GM12872 (cell line): ENCODE measurements around the gene EYS.

Source experiments
- TF ChIP-seq, protein P1 (sequence below): IDR thresholded peaks from 3 replicates; pipeline ENCODE4 v1.5.1; 2011; ENCODE audit warnings: low read depth, mild to moderate bottlenecking, low read length, moderate library complexity; ENCODE audit not compliant: insufficient read depth

Gene EYS

DNA sequence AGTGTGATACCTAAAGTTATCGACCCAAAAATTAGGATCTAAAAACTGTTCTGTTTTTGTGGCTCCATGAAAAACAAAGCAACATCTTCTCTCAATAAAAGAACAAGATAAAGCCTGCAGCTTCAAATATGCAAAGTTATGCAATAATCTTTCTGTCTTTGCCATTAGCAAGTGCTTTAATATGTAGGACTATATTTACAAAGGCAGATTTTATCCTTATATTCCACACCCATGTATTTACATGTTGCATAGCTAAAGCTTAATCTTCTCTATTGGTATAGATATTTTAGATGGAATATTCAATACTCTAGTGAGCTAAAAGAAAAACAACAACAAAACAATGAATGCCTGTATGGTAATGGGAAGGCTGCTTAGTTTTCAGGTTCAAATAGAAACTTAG is 1443.2 kb downstream of the EYS start:
- TF ChIP-seq, protein P1, sequence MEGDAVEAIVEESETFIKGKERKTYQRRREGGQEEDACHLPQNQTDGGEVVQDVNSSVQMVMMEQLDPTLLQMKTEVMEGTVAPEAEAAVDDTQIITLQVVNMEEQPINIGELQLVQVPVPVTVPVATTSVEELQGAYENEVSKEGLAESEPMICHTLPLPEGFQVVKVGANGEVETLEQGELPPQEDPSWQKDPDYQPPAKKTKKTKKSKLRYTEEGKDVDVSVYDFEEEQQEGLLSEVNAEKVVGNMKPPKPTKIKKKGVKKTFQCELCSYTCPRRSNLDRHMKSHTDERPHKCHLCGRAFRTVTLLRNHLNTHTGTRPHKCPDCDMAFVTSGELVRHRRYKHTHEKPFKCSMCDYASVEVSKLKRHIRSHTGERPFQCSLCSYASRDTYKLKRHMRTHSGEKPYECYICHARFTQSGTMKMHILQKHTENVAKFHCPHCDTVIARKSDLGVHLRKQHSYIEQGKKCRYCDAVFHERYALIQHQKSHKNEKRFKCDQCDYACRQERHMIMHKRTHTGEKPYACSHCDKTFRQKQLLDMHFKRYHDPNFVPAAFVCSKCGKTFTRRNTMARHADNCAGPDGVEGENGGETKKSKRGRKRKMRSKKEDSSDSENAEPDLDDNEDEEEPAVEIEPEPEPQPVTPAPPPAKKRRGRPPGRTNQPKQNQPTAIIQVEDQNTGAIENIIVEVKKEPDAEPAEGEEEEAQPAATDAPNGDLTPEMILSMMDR = no peak

DNA sequence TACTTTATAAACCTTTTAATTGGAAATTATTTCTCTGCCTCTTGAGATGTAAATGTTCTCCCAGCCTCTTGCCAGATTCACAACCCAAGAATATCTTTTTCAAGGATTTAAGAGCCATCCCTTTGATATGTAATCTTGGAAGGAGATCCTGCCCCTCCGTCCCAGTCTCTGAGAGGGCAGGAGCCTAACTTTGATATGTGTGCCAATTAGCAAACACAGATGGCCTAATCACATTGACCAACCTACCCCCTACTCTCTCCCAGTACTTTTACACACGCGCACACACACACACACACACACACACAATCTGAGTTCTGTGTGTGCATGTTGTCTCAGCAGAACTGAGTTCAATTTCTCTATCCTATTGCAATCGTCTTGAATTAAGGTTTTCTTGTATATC is 1447.7 kb downstream of the EYS start:
- TF ChIP-seq, protein P1 = no peak

DNA sequence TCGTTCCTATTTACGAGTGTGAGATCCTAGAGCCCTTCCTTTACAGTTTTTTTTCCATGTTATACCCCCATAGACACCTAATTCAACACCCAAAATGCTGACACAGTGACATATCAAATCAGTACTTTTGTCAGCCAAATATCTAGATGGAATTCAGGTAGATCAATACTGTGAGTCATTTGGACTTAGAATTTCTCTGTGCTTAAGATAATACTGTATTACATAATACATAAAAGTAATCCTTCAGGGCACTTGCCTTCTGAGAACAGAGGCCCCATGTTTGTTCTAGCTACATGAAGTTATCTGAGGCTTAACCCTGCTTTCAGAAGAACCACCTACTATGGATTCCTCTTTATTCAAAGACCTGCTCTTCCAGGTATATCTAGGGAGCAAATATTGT is 1448.3 kb downstream of the EYS start:
- TF ChIP-seq, protein P1 = no peak

DNA sequence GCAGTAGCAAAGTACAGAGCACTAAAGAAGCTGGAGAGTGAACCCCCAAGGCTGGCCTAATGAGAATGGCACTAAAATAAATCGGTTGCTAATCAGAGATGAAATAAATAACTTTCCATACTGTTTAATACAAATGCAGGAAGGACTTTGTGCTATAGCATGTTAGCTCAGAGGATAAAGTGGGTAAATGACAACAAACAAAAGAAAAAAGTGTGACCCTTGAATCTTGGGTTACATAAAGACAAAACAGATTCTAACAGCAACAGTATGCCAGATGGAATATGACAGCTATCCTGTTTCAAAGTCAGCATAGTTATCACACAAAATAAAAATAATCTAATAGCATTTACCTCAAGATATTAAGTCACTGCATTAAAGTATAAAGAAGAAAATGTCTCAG is 1448.7 kb downstream of the EYS start:
- TF ChIP-seq, protein P1 = no peak

DNA sequence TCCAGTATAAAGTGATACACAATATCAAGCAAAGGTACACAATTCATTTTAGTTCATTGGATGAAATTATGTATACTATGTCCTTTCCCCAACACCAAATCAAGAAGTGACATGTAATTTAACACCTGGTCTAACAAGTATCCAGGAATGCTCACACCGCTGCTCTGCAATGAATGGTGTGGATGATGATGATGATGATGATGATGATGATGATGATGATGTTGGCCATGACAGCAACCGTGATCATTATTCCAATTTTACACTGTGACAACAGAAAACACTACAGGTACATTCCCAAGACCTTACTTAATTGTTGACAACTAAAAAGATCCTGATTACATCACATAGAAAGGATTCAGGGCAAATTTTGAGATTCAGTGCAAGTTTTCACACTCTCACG is 1449.4 kb downstream of the EYS start:
- TF ChIP-seq, protein P1 = no peak

DNA sequence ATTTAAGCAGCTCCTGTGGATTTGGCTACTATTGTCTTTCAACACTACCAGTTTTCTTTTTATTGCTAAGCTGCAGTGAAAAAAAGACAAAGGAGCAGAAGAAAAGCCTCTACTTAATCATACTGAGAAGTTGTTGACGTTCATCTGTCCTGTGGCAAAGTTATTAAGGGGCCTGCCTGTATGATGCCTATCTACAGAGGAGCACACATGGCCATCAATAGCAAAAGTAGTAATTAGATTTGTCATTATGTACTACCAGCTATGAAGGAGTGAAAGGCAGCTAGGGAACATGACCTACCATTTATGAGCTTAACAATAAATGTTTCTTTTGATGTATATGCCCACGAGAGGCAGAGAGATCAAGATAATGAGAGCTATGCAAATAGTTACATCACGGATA is 1450.5 kb downstream of the EYS start:
- TF ChIP-seq, protein P1 = no peak

DNA sequence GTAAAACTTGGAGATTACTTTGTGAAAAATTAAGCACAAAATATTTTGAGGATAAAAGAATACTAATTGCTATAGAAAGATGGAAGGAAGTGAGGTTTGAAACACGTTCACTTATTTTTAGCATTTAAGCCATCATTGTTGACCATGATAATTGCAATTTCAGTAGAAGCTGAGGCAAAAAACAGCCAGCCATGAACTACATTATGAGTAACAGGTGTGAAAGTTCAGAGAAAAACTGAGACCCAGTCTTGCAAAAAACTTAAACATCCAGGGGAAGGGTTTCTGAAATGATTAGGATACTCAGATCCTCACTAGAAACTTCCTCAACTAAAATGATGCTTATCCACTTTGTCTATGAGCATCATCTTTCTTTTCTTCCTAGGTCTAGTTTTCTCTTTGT is 1452.0 kb downstream of the EYS start:
- TF ChIP-seq, protein P1 = no peak

DNA sequence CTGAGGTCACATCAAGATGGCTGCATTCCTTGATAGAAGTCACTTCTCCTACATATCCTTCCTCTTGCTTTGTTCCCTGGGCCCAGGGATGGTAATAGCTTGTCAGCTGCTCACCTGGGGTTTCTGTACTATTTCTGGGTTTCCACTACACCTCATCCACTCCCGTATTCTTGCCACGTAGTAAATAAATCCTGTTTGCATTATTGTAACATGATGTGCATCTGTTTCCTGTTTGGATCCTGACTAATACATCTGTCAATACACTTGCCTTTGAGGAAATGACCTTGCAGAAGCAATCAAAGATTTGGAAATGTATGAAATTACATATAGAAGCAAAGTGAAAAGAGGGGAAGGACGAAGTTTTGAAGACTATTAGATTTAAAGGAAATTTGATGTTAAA is 1452.5 kb downstream of the EYS start:
- TF ChIP-seq, protein P1 = no peak
